ENCODE data around the gene KCNJ5.

GRCh38 chr11:128867277-128867676 lies 23.9 kb upstream of the KCNJ5 start, which contains the start of gene KCNJ1:
- no peak for TF ChIP-seq CTCF (IDR thresholded peaks at IDR 0.05)
- TF ChIP-seq POLR2A (IDR thresholded peaks at IDR 0.05): no peak
